Measurements from ENCODE around the gene ESR1. TPM values are rescaled to one million over a fixed set of nuclear protein-coding genes. Genes with fewer than 3 reads are reported as not detected.

ESR1 gene
- total and polyA plus RNA-seq, 2 donors from 2014 or later: 1.1 to 5.2 TPM

DNA sequence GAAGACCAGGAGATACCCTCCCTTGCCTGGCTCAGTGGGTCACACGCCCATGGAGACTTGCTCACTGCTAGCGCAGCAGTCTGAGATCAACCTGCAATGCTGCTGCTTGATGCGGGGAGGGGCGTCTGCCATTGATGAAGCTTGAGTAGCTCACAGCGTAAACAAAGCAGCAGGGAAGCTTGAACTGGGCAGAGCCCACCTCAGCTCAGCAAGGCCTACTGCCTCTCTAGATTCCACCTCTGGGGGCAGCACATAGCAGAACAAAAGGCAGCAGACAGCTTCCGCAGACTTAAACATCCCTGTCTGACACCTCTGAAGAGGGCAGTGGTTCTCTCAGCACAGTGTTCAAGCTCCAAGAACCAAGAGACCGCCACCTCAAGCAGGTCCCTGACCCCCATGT lies 271.3 kb downstream of the ESR1 start:
- no peak overlapping the region for H3K27ac ChIP-seq (ENCODE audit: low read depth in 2 of 2, low read length in 2 of 2)
- H3K4me1 ChIP-seq (ENCODE audit: control insufficient read depth in 2 of 3, insufficient read depth in 2 of 3, low read depth in 1 of 3, low read length in 3 of 3): no peaks in the 10 kb centered on the region
- H3K36me3 ChIP-seq (ENCODE audit: control insufficient read depth in 2 of 3, insufficient read depth in 3 of 3, low read length in 3 of 3): no peaks in the 10 kb centered on the region
- no peak overlapping the region for H3K4me3 ChIP-seq (ENCODE audit: low read length in 3 of 3)
- TF ChIP-seq, protein P1, sequence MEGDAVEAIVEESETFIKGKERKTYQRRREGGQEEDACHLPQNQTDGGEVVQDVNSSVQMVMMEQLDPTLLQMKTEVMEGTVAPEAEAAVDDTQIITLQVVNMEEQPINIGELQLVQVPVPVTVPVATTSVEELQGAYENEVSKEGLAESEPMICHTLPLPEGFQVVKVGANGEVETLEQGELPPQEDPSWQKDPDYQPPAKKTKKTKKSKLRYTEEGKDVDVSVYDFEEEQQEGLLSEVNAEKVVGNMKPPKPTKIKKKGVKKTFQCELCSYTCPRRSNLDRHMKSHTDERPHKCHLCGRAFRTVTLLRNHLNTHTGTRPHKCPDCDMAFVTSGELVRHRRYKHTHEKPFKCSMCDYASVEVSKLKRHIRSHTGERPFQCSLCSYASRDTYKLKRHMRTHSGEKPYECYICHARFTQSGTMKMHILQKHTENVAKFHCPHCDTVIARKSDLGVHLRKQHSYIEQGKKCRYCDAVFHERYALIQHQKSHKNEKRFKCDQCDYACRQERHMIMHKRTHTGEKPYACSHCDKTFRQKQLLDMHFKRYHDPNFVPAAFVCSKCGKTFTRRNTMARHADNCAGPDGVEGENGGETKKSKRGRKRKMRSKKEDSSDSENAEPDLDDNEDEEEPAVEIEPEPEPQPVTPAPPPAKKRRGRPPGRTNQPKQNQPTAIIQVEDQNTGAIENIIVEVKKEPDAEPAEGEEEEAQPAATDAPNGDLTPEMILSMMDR (IDR thresholded peaks at IDR 0.05; ENCODE audit: borderline replicate concordance, extremely low read depth, insufficient read depth): no peak
- intact Hi-C loops (cut with DNase I): no loop called here
- FAIRE-seq: no peak
- no peak overlapping the region for H3K9ac ChIP-seq (ENCODE audit: low read length in 3 of 3)
- DNase-seq: no peak
- H3K27me3 ChIP-seq (ENCODE audit: control insufficient read depth, insufficient read depth, low read length): no peaks in the 10 kb centered on the region
- H3K9me3 ChIP-seq (ENCODE audit: control insufficient read depth in 2 of 3, insufficient read depth in 1 of 3, low read length in 3 of 3): peaks cover 0 to 13% (median 0%) of the 10 kb centered on the region in 3 donors

DNA sequence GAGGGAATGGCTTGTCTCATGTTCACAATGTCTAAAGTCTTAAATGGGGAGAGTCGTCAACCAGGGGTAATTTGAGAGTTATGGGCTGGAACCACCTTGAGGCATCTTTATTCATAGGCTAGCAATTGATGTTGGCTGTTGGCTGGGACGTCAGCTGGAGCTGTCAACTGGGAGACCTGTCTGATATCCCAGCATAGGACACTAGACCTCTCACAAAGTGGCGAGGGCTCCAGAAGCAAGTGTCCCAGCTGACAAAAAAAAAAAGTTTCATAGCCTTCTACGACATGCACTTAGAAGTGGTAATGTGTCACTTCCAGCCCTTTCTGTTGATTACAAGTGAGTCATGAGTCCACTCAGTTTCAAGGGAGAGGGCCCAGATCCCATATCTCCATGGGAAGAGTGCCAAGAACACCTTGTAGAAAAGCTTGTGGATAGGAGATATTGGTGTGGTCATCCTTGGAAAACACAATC lies 278.0 kb downstream of the ESR1 start:
- H3K9me3 ChIP-seq (ENCODE audit: control insufficient read depth in 2 of 3, insufficient read depth in 1 of 3, low read length in 3 of 3): no peaks in the 10 kb centered on the region
- intact Hi-C loops (cut with DNase I): no loop called here
- no peaks in the 10 kb centered on the region for H3K36me3 ChIP-seq (ENCODE audit: control insufficient read depth in 2 of 3, insufficient read depth in 3 of 3, low read length in 3 of 3)
- no peak overlapping the region for H3K27ac ChIP-seq (ENCODE audit: low read depth in 2 of 2, low read length in 2 of 2)
- FAIRE-seq (no peak), DNase-seq (peak in 4 of 5 donors; percentile 50 to 80 (median 56))
- TF ChIP-seq, protein P1 (IDR thresholded peaks at IDR 0.05; ENCODE audit: borderline replicate concordance, extremely low read depth, insufficient read depth): no peak
- no peak overlapping the region for H3K9ac ChIP-seq (ENCODE audit: low read length in 3 of 3)
- no peak overlapping the region for H3K4me3 ChIP-seq (ENCODE audit: low read length in 3 of 3)
- H3K27me3 ChIP-seq (ENCODE audit: control insufficient read depth, insufficient read depth, low read length): no peaks in the 10 kb centered on the region
- H3K4me1 ChIP-seq (ENCODE audit: control insufficient read depth in 2 of 3, insufficient read depth in 2 of 3, low read depth in 1 of 3, low read length in 3 of 3): no peaks in the 10 kb centered on the region

DNA sequence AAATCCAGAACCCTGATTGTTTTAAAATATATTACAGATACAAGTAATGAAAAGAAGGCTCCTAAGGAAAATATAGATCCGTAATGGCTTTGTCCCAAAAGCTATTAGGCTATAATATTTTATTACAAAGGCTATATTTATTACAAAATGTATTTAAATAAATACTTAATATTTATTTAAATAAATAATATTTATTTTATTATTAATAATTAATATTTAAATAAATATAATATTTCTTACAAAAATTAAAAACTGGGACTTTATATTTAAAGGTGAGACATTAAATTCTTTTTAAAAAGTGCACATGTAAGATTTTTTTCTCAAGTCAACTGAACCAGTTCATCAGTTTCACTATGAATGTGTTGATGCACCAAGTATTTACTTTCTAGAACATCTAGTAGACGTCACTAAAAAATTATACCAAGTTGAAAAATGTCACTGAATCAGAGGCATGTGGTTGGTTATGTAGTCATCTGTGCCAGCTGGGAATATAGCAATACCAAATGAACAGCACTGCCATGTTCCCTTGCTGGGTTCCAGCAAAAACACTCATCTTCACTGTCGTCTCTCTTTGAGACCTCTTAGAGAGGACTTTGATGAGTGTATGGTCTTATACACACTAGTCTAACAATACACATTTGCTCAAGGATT lies 278.9 kb downstream of the ESR1 start:
- no peaks in the 10 kb centered on the region for H3K36me3 ChIP-seq (ENCODE audit: control insufficient read depth in 2 of 3, insufficient read depth in 3 of 3, low read length in 3 of 3)
- no peaks in the 10 kb centered on the region for H3K4me1 ChIP-seq (ENCODE audit: control insufficient read depth in 2 of 3, insufficient read depth in 2 of 3, low read depth in 1 of 3, low read length in 3 of 3)
- H3K9me3 ChIP-seq (ENCODE audit: control insufficient read depth in 2 of 3, insufficient read depth in 1 of 3, low read length in 3 of 3): no peaks in the 10 kb centered on the region
- no peak overlapping the region for H3K9ac ChIP-seq (ENCODE audit: low read length in 3 of 3)
- TF ChIP-seq, protein P1 (IDR thresholded peaks at IDR 0.05; ENCODE audit: borderline replicate concordance, extremely low read depth, insufficient read depth): no peak
- H3K27ac ChIP-seq (ENCODE audit: low read depth in 2 of 2, low read length in 2 of 2): no peak overlapping the region
- no peak overlapping the region for H3K4me3 ChIP-seq (ENCODE audit: low read length in 3 of 3)
- no peak for DNase-seq
- no peak for FAIRE-seq
- intact Hi-C loops (cut with DNase I): no loop called here
- no peaks in the 10 kb centered on the region for H3K27me3 ChIP-seq (ENCODE audit: control insufficient read depth, insufficient read depth, low read length)

All from kidney (tissue), 14 donors.